Prostate gland (tissue), 2 donors: ENCODE measurements around the gene GMDS. TPM values are rescaled to one million over a fixed set of nuclear protein-coding genes. Genes with fewer than 3 reads are reported as not detected.

Source experiments
- DNase-seq: peaks from one replicate; pipeline ENCODE4 v3.0.0-alpha.2; 2019; ENCODE audit warnings: low spot score
- H3K27ac ChIP-seq, 2 donors: fragments of 200-600 bp; sonication (generic); 2 replicates each; pipeline ENCODE4 v1.5.1; 2017 to 2019
- H3K27me3 ChIP-seq: fragments of 200-600 bp; sonication (generic); replicated peaks from 2 replicates; pipeline ENCODE4 v1.5.1; 2019; ENCODE audit not compliant: insufficient read depth
- H3K36me3 ChIP-seq, 2 donors: fragments of 200-600 bp; sonication (generic); 1 replicate in 1 of 2; 2 replicates in 1 of 2; pipeline versions ENCODE4 v1.5.1 to v1.8.1; 2017 to 2019
- H3K4me1 ChIP-seq: fragments of 200-600 bp; sonication (generic); replicated peaks from 2 replicates; pipeline ENCODE4 v1.5.1; 2019
- H3K4me3 ChIP-seq, 2 donors: fragments of 200-600 bp; sonication (generic); 2 replicates each; pipeline ENCODE4 v1.5.1; 2017 to 2019
- H3K9me3 ChIP-seq: fragments of 200-600 bp; sonication (generic); 2 replicates; pipeline ENCODE4 v1.5.1; 2017
- CTCF ChIP-seq, 4 experiments: fragments of 200-600 bp in 2 of 4; fragments of 450-650 bp in 2 of 4; sonication (generic) in 2 of 4; IDR thresholded peaks; 1 replicate in 3 of 4; 2 replicates in 1 of 4; pipeline ENCODE4 v1.5.1; 2016 to 2019; ENCODE audit warnings: antibody characterized with exemption in 4 of 4, mild to moderate bottlenecking in 2 of 4, moderate library complexity in 2 of 4
- POLR2A ChIP-seq: fragments of 450-650 bp; IDR thresholded peaks from one replicate; pipeline ENCODE4 v1.6.1; 2016; ENCODE audit warnings: antibody characterized with exemption, mild to moderate bottlenecking
- POLR2AphosphoS5 ChIP-seq: sonication (generic); formaldehyde crosslinking; IDR thresholded peaks from one replicate; pipeline ENCODE4 v1.6.1; 2017; ENCODE audit warnings: antibody characterized with exemption
- WGBS: methylation state at CpG from one replicate; pipeline ENCODE4 v1.1.5; 2018; 5-methylcytosine and 5-hydroxymethylcytosine counted together
- intact Hi-C: fragments of 100-400 bp; cut with DNase I; formaldehyde crosslinking; loops from one replicate; pipeline ENCODE4 v1.14.2; 2022
- total RNA-seq, 2 donors: library from RNA; depleted of rRNA; stranded (reverse); fragments of >200 nt; gene quantifications; one replicate each; pipeline ENCODE4 v1.1.0, GENCODE V29; 2016

GMDS gene
- 10 to 100 TPM; 24.9 to 29.9 TPM for total RNA-seq

- H3K27ac ChIP-seq: peak within 1 kb of the TSS; percentile 89 to 92
- H3K36me3 ChIP-seq: no peaks in the 10 kb centered on the region
- TF ChIP-seq POLR2A (peak; percentile 98), CTCF (IDR thresholded peaks at IDR 0.05) (peak in 1 of 4 experiments; percentile 18), POLR2AphosphoS5 (peak; percentile 34)
- intact Hi-C loops: no loop called here
- peak; percentile 86 for DNase-seq
- no peaks in the 10 kb centered on the region for H3K9me3 ChIP-seq
- peak within 1 kb of the TSS; percentile 73 to 96 for H3K4me3 ChIP-seq
- no peaks in the 10 kb centered on the region for H3K4me1 ChIP-seq
- under 1% methylated on average over 30 of the region's 97 CpGs for WGBS
- no peaks in the 10 kb centered on the region for H3K27me3 ChIP-seq
Observed at GRCh38 chr6:2245103-2245876, at the start of gene GMDS. Gene GMDS, minus strand, starts transcription at chr6:2245605.

GRCh38 chr6:2285510-2285909 lies 40.1 kb upstream of the GMDS start:
- intact Hi-C loops: no loop called here
- Histone ChIP-seq H3K27ac (no peak overlapping the region), H3K36me3 (no peaks in the 10 kb centered on the region), H3K4me1 (no peaks in the 10 kb centered on the region), H3K9me3 (no peaks in the 10 kb centered on the region), H3K4me3 (no peak overlapping the region), H3K27me3 (no peaks in the 10 kb centered on the region)
- WGBS: 93% methylated on average over 1 of the region's 1 CpG
- DNase-seq: no peak
- TF ChIP-seq POLR2A (no peak), POLR2AphosphoS5 (no peak), CTCF (IDR thresholded peaks at IDR 0.05) (no peak)

GRCh38 chr6:2275892-2276242 lies 30.5 kb upstream of the GMDS start:
- TF ChIP-seq POLR2AphosphoS5: no peak
- no peak for TF ChIP-seq CTCF (IDR thresholded peaks at IDR 0.05)
- no peak for TF ChIP-seq POLR2A
- Histone ChIP-seq H3K27ac (no peak overlapping the region), H3K27me3 (no peaks in the 10 kb centered on the region), H3K9me3 (no peaks in the 10 kb centered on the region), H3K4me1 (no peaks in the 10 kb centered on the region), H3K36me3 (no peaks in the 10 kb centered on the region), H3K4me3 (no peak overlapping the region)
- no peak for DNase-seq
- intact Hi-C loops: no loop called here
- 97% methylated on average over 2 of the region's 2 CpGs for WGBS

GRCh38 chr6:2274981-2275891 lies 29.8 kb upstream of the GMDS start:
- Histone ChIP-seq H3K36me3 (no peaks in the 10 kb centered on the region), H3K4me1 (no peaks in the 10 kb centered on the region), H3K27ac (no peak overlapping the region), H3K4me3 (no peak overlapping the region), H3K9me3 (no peaks in the 10 kb centered on the region), H3K27me3 (no peaks in the 10 kb centered on the region)
- no peak for TF ChIP-seq CTCF (IDR thresholded peaks at IDR 0.05)
- no peak for TF ChIP-seq POLR2AphosphoS5
- no peak for TF ChIP-seq POLR2A
- whole genome bisulfite sequencing: 77% methylated on average over 8 of the region's 8 CpGs
- intact Hi-C loops: no loop called here
- DNase-seq: no peak
